ENCODE results near the gene DDT.
"Not testable (repeated sequence)": the region's sequence is repeated elsewhere in the genome, so short reads cannot be mapped to it uniquely, and the experiment has no call there.

Gene DDT

DNA sequence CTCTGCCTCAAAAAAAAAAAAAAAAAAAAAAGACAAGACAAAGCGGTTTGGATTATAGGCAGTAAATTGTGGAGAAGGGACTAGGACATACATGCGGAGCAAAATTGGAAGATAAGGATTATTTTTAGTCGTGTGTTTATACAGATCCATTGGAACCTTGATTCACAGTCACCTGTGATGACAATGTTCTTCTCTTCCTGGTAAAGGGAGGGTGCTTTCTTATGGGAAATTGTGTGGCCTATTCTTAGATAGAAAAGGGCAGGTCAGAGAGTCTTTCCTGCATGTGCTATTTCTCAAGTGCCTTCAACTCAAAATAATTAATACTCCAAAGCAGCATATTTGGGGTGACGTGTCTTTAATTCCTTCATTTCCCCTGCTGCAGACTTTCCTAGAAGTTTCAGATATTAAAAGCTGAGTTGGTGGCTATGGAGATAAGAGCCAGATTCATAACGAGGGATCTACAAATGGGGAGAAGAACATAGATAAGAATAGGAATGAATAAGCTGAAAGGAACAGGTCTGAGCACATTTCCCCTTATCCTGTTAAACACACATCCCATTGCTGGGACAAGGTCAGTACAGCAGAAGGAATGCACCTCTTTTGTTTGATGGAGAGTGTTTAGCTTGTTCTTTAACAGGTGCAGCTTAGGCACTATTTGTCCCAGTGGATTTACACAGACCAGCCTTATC is 35.8 kb downstream of the DDT start:
- no peaks in the 10 kb centered on the region for H4K20me1 ChIP-seq (ENCODE audit: control insufficient read depth, insufficient read depth, low read depth, low read length)
- no peaks in the 10 kb centered on the region for H3K4me1 ChIP-seq (ENCODE audit: control insufficient read depth, low read length)
- H3K4me2 ChIP-seq (ENCODE audit: low read length): no peak overlapping the region
- H3K9me3 ChIP-seq (ENCODE audit: control insufficient read depth, insufficient read depth, low read length): no peaks in the 10 kb centered on the region
- no peaks in the 10 kb centered on the region for H3F3A ChIP-seq (ENCODE audit: control insufficient read depth, insufficient read depth)
- no peak for TF ChIP-seq EZH2phosphoT487 (IDR thresholded peaks at IDR 0.05; ENCODE audit: borderline replicate concordance, low read length)
- TF ChIP-seq, protein P1, sequence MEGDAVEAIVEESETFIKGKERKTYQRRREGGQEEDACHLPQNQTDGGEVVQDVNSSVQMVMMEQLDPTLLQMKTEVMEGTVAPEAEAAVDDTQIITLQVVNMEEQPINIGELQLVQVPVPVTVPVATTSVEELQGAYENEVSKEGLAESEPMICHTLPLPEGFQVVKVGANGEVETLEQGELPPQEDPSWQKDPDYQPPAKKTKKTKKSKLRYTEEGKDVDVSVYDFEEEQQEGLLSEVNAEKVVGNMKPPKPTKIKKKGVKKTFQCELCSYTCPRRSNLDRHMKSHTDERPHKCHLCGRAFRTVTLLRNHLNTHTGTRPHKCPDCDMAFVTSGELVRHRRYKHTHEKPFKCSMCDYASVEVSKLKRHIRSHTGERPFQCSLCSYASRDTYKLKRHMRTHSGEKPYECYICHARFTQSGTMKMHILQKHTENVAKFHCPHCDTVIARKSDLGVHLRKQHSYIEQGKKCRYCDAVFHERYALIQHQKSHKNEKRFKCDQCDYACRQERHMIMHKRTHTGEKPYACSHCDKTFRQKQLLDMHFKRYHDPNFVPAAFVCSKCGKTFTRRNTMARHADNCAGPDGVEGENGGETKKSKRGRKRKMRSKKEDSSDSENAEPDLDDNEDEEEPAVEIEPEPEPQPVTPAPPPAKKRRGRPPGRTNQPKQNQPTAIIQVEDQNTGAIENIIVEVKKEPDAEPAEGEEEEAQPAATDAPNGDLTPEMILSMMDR (IDR thresholded peaks at IDR 0.05; ENCODE audit: low read depth, low read length, poor library complexity, severe bottlenecking): no peak
- H3K27me3 ChIP-seq (ENCODE audit: control insufficient read depth, low read length): no peaks in the 10 kb centered on the region
- H3K79me2 ChIP-seq (ENCODE audit: control insufficient read depth, low read length): no peaks in the 10 kb centered on the region
- no peak overlapping the region for H3K27ac ChIP-seq (ENCODE audit: low read depth, low read length)
- H3K36me3 ChIP-seq (ENCODE audit: control insufficient read depth, low read length): no peaks in the 10 kb centered on the region
- H3K9me2 ChIP-seq (replicated peaks; ENCODE audit: control insufficient read depth, low read length): no peaks in the 10 kb centered on the region
- H3K4me3 ChIP-seq (ENCODE audit: low read length): no peak overlapping the region

DNA sequence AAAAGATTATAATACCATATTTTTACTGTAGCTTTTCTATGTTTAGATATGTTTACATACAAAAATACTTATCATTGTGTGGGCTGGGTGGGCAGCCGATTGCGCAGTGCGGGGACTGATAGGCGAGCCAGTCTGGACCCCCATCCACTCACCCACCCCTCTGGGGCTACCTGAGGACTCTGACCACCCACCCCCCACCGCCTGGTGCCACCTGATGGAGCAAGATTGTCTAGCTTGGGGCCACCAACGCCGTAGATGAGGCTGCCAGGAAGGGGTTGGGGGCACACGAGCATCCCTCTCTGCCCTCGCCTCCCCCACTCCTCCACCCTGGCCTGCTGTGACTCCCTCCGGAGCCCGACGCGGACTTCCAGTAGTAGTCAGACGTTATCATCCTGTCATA is 47.7 kb downstream of the DDT start:
- no peaks in the 10 kb centered on the region for H3K9me2 ChIP-seq (replicated peaks; ENCODE audit: control insufficient read depth, low read length)
- H3K27me3 ChIP-seq (ENCODE audit: control insufficient read depth, low read length): no peaks in the 10 kb centered on the region
- peaks cover 21% of the 10 kb centered on the region for H3K36me3 ChIP-seq (ENCODE audit: control insufficient read depth, low read length)
- peaks cover 3% of the 10 kb centered on the region; the same call in 1 of the 2 replicates for H3K9me3 ChIP-seq (ENCODE audit: control insufficient read depth, insufficient read depth, low read length)
- H3K4me1 ChIP-seq (ENCODE audit: control insufficient read depth, low read length): peaks cover 11% of the 10 kb centered on the region
- no peaks in the 10 kb centered on the region for H4K20me1 ChIP-seq (ENCODE audit: control insufficient read depth, insufficient read depth, low read depth, low read length)
- no peaks in the 10 kb centered on the region for H3K79me2 ChIP-seq (ENCODE audit: control insufficient read depth, low read length)
- no peak overlapping the region for H3K4me2 ChIP-seq (ENCODE audit: low read length)
- H3K4me3 ChIP-seq (ENCODE audit: low read length): no peak overlapping the region
- no peaks in the 10 kb centered on the region for H3F3A ChIP-seq (ENCODE audit: control insufficient read depth, insufficient read depth)
- H3K27ac ChIP-seq (ENCODE audit: low read depth, low read length): no peak overlapping the region
- TF ChIP-seq EZH2phosphoT487 (IDR thresholded peaks at IDR 0.05; ENCODE audit: borderline replicate concordance, low read length): no peak
- TF ChIP-seq, protein P1 (IDR thresholded peaks at IDR 0.05; ENCODE audit: low read depth, low read length, poor library complexity, severe bottlenecking): no peak

DNA sequence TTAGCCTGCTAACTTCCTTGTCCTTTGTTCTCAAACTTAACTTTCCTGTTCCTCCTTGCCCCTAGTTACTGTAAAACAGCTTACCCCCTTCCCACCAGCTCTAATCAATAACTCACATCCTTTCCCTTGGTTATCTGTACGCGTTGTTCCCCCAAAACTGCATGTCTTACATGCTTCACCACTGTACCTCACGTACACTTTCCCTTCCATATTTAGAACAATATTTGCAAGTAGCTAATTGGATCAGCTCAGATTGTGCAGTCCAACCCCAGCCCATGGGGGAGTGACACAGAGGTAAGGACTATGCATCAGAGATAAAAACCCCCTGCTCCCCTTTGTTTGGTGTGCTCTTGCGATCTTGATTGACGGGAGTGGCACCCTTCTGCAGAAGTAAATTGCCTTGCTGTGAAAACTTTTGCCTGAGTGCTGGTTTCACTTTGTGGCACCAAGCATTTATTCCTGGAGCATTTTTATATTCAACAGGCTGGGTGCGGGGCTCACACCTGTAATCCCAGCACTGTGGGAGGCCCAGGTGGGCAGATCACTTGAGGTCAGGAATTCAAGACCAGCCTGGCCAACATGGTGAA is 49.1 kb downstream of the DDT start:
- H4K20me1 ChIP-seq (ENCODE audit: control insufficient read depth, insufficient read depth, low read depth, low read length): no peaks in the 10 kb centered on the region
- no peak overlapping the region for H3K4me3 ChIP-seq (ENCODE audit: low read length)
- no peaks in the 10 kb centered on the region for H3K9me2 ChIP-seq (replicated peaks; ENCODE audit: control insufficient read depth, low read length)
- H3K36me3 ChIP-seq (ENCODE audit: control insufficient read depth, low read length): peaks cover 18% of the 10 kb centered on the region
- H3K4me2 ChIP-seq (ENCODE audit: low read length): no peak overlapping the region
- H3K4me1 ChIP-seq (ENCODE audit: control insufficient read depth, low read length): peaks cover 11% of the 10 kb centered on the region
- TF ChIP-seq EZH2phosphoT487 (IDR thresholded peaks at IDR 0.05; ENCODE audit: borderline replicate concordance, low read length): no peak
- H3K9me3 ChIP-seq (ENCODE audit: control insufficient read depth, insufficient read depth, low read length): peaks cover 3% of the 10 kb centered on the region; the same call in 1 of the 2 replicates
- no peaks in the 10 kb centered on the region for H3K79me2 ChIP-seq (ENCODE audit: control insufficient read depth, low read length)
- no peaks in the 10 kb centered on the region for H3K27me3 ChIP-seq (ENCODE audit: control insufficient read depth, low read length)
- H3F3A ChIP-seq (ENCODE audit: control insufficient read depth, insufficient read depth): no peaks in the 10 kb centered on the region
- H3K27ac ChIP-seq (ENCODE audit: low read depth, low read length): no peak overlapping the region

DNA sequence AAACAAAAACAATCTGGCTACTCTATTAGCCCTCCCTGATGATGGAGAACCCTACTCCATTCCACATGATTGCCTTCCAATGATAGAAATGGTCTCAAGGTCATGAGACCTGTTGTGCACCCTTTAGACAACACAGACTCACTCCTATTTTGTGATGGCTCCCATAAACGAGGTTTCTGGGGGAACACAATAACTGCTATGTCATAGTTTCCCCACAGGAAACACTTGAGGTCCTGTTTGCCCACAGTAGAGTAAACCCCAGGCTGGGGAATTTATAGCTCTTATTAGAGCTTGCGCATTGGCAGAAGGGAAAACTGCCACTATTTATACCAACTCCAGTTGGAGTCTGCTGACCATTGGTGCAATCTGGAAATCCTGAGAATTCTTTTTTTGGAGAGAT is 51.3 kb downstream of the DDT start:
- H3K9me2 ChIP-seq (replicated peaks; ENCODE audit: control insufficient read depth, low read length): no peaks in the 10 kb centered on the region

DNA sequence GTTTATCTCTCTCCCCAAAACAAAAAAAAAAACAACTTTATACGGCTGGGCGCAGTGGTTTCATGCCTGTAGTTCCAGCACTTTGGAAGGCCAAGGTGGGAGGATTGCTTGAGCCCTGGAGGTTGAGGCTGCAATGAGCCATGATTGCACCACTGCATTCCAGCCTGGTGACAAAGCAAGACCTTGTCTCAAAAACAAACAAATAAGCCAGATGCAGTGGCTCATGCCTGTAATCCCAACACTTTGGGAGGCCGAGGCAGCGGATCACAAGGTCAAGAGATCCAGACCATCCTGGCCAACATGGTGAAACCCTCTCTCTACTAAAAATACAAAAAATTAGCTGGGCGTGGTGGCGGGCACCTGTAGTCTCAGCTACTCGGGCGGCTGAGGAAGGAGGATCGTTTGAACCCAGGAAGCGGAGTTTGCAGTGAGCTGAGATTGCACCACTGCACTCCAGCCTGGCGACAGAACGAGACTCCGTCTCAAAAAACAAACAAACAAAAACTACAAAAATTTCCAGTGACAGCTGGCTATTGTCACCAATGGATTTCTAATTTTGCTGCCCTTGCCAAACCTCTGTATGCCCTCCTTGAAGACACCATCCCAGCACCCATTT is 52.5 kb downstream of the DDT start:
- H3K9me3 ChIP-seq (ENCODE audit: control insufficient read depth, insufficient read depth, low read length); H3K9me2 ChIP-seq (replicated peaks; ENCODE audit: control insufficient read depth, low read length); H3K4me3 ChIP-seq (ENCODE audit: low read length); H4K20me1 ChIP-seq (ENCODE audit: control insufficient read depth, insufficient read depth, low read depth, low read length); H3F3A ChIP-seq (ENCODE audit: control insufficient read depth, insufficient read depth); H3K79me2 ChIP-seq (ENCODE audit: control insufficient read depth, low read length); H3K4me2 ChIP-seq (ENCODE audit: low read length); H3K27ac ChIP-seq (ENCODE audit: low read depth, low read length); H3K27me3 ChIP-seq (ENCODE audit: control insufficient read depth, low read length); H3K4me1 ChIP-seq (ENCODE audit: control insufficient read depth, low read length): not testable (repeated sequence)
- peaks cover 11% of the 10 kb centered on the region for H3K36me3 ChIP-seq (ENCODE audit: control insufficient read depth, low read length)

More for the DNA sequence above, 51.3 kb downstream of the DDT start:
- Histone ChIP-seq H3K4me1 (ENCODE audit: control insufficient read depth, low read length) (no peaks in the 10 kb centered on the region), H3K4me2 (ENCODE audit: low read length) (no peak overlapping the region), H3K27ac (ENCODE audit: low read depth, low read length) (no peak overlapping the region), H3K4me3 (ENCODE audit: low read length) (no peak overlapping the region), H3K36me3 (ENCODE audit: control insufficient read depth, low read length) (peaks cover 12% of the 10 kb centered on the region), H3K9me3 (ENCODE audit: control insufficient read depth, insufficient read depth, low read length) (peaks cover 3% of the 10 kb centered on the region; the same call in 1 of the 2 replicates), H3K79me2 (ENCODE audit: control insufficient read depth, low read length) (no peaks in the 10 kb centered on the region), H3F3A (ENCODE audit: control insufficient read depth, insufficient read depth) (no peaks in the 10 kb centered on the region), H4K20me1 (ENCODE audit: control insufficient read depth, insufficient read depth, low read depth, low read length) (no peaks in the 10 kb centered on the region), H3K27me3 (ENCODE audit: control insufficient read depth, low read length) (no peaks in the 10 kb centered on the region)
- TF ChIP-seq, protein P1 (IDR thresholded peaks at IDR 0.05; ENCODE audit: low read depth, low read length, poor library complexity, severe bottlenecking): no peak
- TF ChIP-seq EZH2phosphoT487 (IDR thresholded peaks at IDR 0.05; ENCODE audit: borderline replicate concordance, low read length): no peak
